GM21515 (cell line): ENCODE results near the gene CASP5.
A peak's percentile ranks its signal among the peaks of the same experiment; 100 is the strongest.
"Not testable (repeated sequence)": the region's sequence is repeated elsewhere in the genome, so short reads cannot be mapped to it uniquely, and the experiment has no call there.

ENCODE experiments used
- ATAC-seq: cut with Tn5 transposase; IDR thresholded peaks from one replicate; pipeline ENCODE4 v1.9.1; 2021; ENCODE audit not compliant: unreplicated experiment

The CASP5 gene

DNA sequence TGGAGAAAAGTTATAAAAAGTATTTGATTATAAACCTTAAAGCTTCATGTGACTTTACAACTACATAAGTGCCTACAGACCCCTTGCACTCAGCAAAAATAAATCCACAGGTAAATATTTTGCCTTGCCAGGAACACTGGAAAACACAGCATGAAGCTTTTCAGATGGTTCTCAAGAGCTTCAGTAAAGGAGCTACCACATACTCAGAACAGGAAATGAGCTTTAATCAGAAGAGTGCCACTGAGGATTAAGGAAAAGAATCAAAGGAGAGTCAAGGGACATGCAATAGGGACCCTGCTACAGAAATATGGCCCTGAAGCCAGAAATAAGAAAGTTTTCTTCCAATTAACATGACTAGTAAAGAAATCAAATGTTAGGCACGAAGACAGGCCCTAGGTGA is 10.8 kb upstream of the CASP5 start:
- ATAC-seq, result no peak

DNA sequence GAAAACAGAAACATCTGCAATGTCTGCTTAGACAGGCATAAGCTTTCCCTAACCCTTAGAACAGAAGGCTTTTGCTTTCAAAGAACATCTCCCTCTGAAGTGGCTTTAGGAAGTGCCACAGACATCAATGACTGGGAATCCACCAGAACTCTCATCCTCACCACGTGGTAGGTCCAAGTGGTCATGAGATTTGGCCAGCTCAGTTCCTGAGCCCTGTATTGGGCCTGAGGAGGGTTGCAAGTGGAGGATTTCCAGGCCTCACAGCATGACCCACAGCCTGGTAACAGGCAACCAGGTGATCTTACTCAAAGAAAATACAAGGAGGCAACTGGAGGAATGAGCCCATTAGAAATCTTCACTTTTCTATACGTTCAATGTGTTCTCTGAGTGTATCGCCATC is 10.4 kb upstream of the CASP5 start:
- ATAC-seq, result no peak

DNA sequence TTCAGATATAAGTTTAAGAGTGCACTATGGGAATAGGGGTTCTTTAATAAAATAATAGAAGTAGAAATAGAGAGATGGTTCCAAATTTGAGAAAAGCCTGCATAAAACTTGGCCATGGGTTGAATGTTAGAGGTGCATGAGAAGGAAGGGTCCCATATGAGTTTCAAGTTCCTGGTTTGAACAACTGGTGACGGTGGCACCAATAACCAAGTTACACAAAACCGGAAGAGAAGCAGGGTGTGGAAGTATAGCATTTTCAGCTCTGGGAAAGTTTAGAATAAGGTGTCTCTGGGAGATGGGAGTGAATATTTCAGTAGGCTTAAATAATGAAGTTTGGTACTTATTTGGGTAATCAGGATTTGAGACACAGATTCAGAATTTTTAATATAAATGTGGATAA is 9.5 kb upstream of the CASP5 start:
- ATAC-seq, result no peak

DNA sequence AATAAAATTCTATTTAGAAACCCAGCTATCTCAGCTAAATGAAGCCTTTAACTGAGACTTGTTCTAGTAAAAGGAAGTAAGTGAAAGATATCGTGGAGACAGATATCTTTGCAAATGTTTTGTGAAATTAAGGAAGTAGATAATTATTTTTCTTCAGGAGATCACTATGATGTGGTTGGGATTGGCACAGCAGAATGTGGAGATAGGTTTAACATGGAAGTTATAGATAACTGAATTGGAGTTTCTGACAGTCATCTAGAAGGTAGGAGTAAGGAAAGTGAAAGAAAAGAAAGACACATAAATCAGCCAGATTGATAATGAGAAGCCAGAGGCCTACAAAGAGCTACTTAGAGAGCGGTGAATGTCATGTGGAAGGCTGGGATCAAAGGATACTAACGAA is 4.7 kb upstream of the CASP5 start:
- no peak for ATAC-seq

DNA sequence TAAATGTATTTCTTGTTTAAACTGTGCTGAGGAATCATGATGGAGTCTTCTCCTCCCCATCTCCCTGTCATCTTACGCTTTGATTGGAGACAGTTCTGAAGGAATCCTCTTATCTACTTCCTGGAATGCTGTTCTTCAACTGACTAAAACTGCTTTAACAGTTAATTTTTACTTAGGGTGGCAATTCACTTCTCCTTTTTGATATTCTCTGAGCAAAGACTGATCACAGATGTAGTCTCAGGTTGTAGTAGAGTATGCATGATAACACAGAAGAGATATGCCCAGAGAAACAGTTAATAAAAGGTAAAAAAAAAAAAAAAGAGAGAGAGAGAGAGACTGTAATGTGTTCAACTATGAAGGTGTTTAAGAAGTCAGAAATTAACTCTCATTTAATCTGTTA is 1.4 kb upstream of the CASP5 start:
- no peak for ATAC-seq

DNA sequence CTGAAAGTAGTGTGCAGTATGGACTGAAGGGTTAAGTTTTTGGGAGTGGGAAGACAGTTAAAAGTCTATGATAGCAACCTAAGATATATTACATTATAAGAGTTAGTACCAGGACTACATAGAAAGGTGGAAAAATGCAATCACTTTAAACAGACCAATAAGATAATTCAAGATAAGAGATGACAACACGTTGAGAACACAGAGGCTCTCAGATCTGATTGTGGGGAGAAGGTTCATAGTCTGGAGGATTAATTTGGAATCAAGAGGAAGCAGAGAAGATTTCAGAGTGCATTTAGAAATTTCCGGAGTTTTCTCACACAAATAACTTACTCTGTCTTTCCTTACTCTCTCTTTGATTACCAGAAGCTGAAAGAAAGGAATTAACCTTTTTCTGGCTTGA is 441 bp downstream of the CASP5 start:
- ATAC-seq, result no peak

DNA sequence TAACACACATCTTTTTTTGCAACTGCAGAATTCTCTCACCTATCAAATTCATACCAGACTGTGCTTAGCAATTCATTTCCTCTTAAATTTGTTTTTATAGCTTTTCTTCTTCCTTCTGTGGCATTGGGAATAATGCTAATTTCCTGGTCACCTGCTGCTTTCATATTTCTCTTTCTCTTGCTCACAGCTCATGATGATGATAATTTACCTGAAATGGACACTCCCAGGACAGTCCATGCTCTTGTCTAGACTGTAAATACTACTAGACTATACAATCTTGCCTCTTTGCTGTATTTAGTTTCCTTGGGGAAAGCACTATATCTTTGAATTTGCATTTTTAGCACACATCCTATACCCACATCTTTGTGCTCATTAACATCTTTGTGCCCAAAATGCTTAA is 15.5 kb downstream of the CASP5 start:
- no peak for ATAC-seq

DNA sequence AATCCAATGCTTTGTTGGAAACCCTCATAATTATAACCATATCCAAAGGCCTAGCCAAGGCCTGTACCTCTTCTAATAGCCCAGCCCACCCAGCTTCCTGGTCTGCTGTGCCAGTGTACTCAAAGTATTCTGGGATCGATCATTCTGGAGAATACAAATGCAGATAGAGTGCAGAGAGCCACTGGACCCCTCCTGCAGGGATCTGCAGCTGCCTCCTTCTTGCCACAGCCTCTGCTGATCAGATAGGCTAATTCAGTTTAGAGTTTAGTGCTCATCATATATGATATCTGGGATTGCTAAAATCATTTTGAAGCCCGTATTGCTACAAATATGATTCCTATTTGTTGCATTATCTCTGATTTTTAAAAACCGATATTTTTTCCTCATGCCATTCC is 17.5 kb downstream of the CASP5 start:
- ATAC-seq, result no peak

DNA sequence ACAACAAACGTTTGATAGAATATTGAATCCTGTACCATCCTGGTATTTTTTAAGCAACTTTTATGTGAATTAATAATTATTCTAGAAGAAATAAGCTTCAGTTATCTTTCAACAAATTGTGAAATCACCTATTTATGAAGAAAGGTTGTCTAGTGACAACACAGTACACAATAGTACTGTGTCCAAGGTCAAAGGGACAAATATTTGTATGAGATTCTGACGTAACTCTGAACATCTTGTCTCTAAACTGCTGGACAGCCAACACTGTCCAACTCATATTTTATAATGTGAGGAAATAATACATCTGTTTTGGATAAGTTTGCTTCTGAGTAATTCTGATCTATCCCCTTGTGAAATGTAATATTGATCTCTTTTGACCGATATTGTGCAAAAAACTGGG is 18.9 kb downstream of the CASP5 start:
- ATAC-seq, result no peak

DNA sequence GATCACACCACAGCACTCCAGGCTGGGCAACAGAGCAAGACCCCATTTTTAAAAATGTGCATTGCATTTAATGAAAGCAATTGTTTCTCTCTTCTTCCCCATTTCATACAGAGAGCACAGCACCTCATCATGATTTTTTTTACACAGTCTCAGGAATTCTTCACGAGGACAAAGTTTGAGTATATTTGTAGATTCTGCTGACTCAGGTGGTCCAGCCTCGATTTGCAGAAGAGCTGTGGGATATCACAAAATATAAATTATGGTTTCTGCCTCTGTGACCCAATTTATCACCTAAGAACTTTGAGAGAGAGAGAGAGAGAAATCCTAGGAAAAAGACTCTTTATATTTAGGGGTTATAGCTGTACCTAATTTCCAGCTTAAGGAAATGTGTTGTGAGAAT is 19.8 kb downstream of the CASP5 start:
- no peak for ATAC-seq

DNA sequence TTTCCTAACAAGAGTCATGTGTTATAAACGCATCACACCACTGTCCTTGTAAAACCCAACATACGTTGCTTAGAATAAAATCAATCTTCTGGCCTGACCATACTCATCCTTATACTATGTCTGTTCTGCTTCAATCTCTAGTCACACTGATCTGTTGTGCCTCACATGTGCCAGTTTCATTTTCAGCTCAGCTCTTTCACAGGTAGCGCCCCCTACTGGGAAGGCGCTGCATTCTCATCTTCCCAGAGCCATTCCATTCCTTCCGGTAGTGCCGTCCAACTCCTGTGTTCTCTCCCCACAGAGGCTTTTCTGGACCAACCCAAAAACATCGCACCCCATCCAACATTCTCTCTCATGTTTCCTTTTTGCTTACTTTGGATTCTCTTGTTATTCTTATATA is 22.2 kb downstream of the CASP5 start:
- peak; percentile 90 for ATAC-seq

DNA sequence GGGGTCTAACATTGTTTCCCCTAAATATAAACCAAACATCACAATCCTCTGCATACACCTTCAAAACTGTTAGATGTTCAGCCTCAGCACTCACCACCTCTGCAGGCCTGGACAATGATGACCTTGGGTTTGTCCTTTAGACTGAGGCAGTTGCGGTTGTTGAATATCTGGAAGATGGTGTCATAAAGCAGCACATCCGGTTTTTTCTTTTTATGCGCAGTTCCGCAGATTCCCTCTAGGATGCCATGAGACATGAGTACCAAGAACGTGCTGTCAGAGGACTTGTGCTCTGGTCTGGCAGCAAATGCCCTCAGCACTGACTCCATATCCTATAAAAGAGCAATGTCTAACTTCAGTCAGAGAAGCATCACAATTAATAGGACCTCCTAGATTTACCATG is 22.8 kb downstream of the CASP5 start:
- ATAC-seq, result no peak

DNA sequence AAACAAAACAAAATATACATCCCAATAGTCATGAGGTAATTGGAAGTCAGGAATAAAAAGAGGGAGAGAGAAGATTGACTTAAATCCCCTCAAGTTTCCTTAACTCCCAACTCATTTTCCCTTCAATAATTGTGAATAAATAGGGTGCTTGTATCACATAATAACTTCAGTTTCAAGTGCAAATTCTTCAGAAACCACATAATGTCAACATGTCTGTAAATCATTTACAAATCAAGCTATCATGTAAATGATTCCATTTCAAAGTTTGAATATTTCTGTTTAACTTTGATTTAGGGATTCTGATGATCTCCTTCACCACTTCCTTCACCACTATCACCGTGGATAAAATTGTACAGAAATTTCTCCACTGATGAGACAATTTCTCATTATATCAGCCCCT is 23.2 kb downstream of the CASP5 start:
- ATAC-seq, result no peak

DNA sequence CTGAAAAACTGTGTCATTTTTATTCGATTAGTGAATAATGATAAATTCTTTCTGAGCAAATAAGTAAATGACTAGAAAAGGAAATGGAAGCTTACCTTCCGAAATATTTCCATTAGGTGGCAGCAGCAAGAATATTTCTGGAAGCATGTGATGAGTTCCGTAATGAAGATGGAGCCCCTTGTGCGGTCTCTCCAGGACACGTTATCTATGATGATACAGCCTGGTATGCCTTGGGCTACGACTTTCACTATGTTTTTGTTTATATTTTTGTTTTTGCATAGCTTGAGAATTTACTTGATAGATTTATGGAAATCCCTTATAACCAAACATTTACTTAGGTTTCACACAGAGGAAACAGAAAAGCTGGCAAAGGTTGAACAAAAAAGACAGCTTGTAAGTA is 25.7 kb downstream of the CASP5 start:
- no peak for ATAC-seq

DNA sequence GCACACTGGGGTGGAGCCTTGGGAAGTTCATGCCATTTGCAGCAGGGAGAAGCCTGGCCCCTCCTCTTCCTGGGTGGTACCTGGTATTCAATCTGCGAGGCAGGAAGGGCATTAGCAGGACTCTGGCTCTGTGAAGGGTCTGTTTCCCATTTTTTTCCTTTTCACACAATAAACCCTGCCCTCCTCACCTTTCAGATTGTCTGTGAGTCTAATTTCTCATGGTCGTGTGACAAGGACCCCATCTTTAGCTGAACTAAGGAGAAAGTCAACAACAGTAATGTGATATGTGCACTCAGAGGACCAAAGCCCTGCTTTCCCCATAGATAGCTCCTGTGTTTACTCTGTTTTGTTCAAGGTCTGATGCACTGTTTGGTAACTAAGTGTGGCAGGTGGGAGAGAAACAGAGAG is 28.0 kb downstream of the CASP5 start:
- no peak for ATAC-seq

DNA sequence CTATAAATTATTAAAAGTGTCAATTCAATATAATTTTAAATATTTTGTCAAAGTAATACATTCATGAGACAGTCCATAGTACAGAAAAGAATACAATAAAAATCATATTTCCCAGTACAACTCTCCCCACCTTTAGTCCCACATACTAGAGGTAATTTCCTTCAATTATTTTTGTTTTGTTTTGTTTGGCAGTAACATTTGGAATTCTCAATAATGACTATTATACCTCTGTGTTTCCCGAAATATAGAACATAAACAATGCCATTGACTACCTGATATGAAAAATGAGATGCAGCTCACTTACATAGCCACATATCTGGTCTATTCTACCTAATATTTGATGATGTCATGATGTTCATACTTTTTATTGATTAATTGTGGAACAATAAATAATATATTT is 30.2 kb downstream of the CASP5 start:
- no peak for ATAC-seq

DNA sequence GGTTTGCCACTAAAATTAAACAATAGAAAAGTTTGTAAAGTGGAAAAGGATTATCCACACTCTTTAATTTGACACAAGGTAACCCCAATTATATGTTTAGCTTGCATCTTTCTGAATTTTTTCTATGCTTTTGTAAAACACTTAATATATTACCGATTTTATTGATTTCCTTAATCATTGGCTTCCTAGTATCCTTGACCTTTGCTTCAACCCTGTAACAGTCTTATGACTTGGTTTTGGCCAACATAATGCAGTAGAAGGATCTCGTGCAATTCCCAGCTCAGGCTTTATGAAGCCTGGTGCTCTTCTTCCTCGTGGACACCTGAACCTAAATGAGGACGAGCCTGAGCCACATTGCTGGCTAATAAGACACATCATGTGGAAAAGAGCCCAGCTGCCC is 31.0 kb downstream of the CASP5 start:
- ATAC-seq, result no peak

DNA sequence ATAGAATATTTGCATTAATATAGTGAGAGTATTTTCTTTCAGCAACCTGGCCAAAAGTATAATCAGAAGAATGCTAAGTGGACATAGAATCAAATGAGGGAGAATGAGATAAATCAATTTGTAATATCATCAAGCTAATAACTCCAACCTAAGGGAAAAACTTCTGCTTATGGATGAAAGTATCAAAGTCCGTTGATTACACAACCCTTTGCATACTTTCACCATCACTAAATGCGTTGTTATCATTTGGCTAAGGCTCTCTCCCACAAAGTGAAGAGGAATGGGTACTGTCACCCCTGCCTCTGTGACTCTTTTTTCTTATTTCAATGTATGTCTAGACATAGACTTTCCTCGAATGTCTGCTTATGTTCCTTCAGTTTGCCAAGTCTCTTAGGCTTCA is 38.2 kb downstream of the CASP5 start:
- no peak for ATAC-seq

DNA sequence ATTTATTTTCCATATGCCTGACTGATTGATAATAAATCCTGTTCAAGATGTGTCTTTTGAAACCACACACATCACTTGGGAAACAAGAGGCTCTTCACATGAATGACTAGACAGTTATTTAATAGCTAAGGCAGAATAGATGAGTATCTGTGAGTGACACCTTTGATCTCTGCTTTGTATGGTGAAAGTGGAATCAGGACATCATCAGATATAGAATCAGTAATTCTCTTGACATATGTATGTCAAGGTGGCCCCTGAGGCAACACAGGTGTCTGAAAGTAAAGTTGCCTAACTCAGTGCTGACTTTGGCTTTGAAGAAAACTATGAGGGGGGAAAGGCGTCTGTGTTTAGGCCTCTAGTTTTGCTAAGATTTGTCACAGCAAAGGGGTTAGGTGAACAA is 43.1 kb downstream of the CASP5 start:
- no peak for ATAC-seq

DNA sequence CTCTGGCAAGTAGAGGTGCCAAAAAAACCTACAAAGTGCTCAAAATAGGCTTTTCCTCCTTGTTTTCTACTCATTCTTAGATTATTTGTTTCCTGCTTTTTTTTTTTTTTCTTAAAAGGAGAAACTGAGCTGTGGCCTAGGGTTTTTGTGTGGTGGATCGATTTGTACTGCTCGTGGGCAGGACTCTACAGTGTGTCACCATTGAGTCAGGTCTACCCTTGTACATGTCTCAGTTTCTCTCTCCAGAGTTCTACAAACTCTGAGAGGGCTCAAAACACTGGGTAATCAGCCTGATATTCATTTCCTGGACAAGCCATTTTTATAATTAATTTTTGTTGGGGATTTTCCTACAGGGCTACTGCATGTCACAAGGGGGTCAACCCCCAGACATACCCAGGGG is 49.4 kb downstream of the CASP5 start:
- ATAC-seq, result no peak

DNA sequence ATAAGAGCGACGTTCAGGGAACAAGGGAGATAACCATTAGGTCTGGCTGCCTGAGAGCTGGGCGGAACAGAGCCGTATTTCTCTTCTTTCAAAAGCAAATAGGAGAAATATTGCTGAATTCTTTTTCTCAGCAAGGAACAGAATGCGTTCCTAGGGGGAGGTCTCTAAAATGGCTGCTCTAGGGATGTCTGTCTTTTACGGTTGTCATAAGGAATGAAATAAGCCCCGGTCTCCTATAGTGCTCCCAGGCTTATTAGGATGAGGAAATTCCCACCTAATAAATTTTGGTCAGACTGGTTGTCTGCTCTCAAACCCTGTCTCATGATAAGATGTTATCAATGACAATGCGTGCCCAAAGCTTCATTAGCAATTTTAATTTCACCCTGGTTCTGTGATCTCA is 50.0 kb downstream of the CASP5 start:
- not testable (repeated sequence) for ATAC-seq

DNA sequence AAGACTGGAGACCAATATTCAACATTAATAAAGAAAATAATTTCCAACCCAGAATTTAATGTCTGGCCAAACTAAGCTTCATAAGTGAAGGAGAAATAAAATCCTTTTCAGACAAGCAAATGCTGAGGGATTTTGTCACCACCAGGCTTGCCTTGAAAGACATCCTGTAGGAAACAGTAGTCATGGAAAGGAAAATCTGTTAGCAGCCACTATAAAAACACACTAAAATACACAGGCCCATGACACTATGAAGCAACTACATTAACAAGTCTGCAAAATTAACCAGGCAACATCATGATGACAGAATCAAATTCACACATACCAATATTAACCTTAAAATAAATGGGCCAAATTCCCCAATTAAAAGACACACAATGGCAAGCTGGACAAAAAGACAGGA is 52.2 kb downstream of the CASP5 start:
- no peak for ATAC-seq

DNA sequence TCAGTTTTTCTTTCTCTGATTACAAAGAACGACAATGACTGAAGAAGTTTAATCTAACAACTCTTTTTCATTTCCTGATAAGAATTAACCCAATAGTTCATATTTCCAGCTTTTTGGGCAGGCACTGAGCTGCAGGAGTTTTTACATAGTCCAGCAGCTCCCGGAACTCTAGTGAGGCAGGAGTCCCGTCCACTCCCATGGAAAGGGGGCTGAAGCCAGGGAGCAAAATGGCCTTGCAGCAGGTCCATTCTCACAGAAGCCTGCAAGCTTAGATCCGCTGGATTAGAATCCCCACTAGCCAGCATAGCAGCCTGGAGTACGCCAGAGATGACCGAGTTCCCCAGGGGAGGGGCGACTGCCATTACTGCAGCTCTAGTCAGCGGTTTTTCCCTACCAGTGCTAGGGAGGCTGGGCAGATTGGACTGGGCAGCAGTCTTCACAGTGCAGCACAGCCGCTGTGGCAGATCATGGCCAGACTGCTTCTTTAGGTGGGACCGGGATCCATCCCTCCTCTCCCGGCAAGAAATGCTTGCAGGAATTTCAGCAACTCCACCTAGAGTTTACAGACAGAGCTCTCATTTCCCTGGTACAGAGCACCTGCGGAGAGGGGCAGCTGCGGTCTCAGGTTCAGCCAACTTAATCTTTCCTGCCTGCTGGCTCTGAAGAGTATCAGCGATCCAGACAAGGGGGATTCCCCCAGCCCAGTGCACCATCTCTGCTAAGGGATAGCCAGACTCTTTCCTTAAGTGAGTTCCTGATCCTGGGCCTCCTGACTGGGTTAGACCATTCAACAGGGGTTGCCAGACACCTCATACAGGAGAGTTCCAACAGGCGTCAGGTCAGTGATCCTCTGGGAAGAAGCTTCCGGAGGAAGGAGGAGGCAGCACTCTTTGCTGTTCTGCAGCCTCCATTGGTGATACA is 53.9 kb downstream of the CASP5 start:
- ATAC-seq, result no peak
